NCI-H2081 treated with DMSO at 0.1 percent for 48 hours (cell line): ENCODE measurements around the gene DENND1A.

Source experiments
- DNase-seq: peaks from one replicate; lab custom pipeline; 2025; lab: John Stamatoyannopoulos, UW

DENND1A gene

GRCh38 chr9:123615381-123615780, 314.5 kb downstream of the DENND1A start:
- DNase-seq = no peak

GRCh38 chr9:123614306-123615263, 315.3 kb downstream of the DENND1A start:
- DNase-seq = no peak

- DNase-seq = no peak
Measured at GRCh38 chr9:123611226-123611625, 318.7 kb downstream of the DENND1A start.

GRCh38 chr9:123609844-123610243, 320.1 kb downstream of the DENND1A start:
- DNase-seq = no peak

- no peak for DNase-seq
Measured at GRCh38 chr9:123608104-123608503, 321.8 kb downstream of the DENND1A start.

- no peak for DNase-seq
Measured at GRCh38 chr9:123607479-123607878, 322.4 kb downstream of the DENND1A start.

- no peak for DNase-seq
Measured at GRCh38 chr9:123606141-123606540, 323.8 kb downstream of the DENND1A start.

- no peak for DNase-seq
Measured at GRCh38 chr9:123605286-123605685, 324.6 kb downstream of the DENND1A start.

- no peak for DNase-seq
Measured at GRCh38 chr9:123604861-123605260, 325.1 kb downstream of the DENND1A start.

GRCh38 chr9:123601828-123602227, 328.1 kb downstream of the DENND1A start:
- DNase-seq = no peak

GRCh38 chr9:123599781-123600180, 330.1 kb downstream of the DENND1A start:
- DNase-seq = no peak

GRCh38 chr9:123597876-123598556, 331.9 kb downstream of the DENND1A start:
- no peak for DNase-seq

GRCh38 chr9:123597048-123597447, 332.9 kb downstream of the DENND1A start:
- no peak for DNase-seq

- no peak for DNase-seq
Measured at GRCh38 chr9:123591283-123591682, 338.6 kb downstream of the DENND1A start.

GRCh38 chr9:123590499-123590898, 339.4 kb downstream of the DENND1A start:
- no peak for DNase-seq

GRCh38 chr9:123589361-123590239, 340.3 kb downstream of the DENND1A start:
- no peak for DNase-seq

GRCh38 chr9:123586275-123586674, 343.7 kb downstream of the DENND1A start:
- no peak for DNase-seq

GRCh38 chr9:123584202-123585176, 345.4 kb downstream of the DENND1A start:
- no peak for DNase-seq

- no peak for DNase-seq
Measured at GRCh38 chr9:123583646-123584045, 346.3 kb downstream of the DENND1A start.

GRCh38 chr9:123571240-123571639, 358.7 kb downstream of the DENND1A start:
- no peak for DNase-seq
